HG03060 (cell line): Measurements from ENCODE around the gene CSF3R.
"Not testable (repeated sequence)": the region's sequence is repeated elsewhere in the genome, so short reads cannot be mapped to it uniquely, and the experiment has no call there.

Experiments used
- ATAC-seq: cut with Tn5 transposase; IDR thresholded peaks from one replicate; pipeline ENCODE4 v1.9.1; 2021; ENCODE audit warnings: low read depth, moderate number of reproducible peaks; ENCODE audit not compliant: unreplicated experiment

CSF3R gene

GRCh38 chr1:36486093-36486438 lies 3.4 kb upstream of the CSF3R start:
- no peak for ATAC-seq

- ATAC-seq, result no peak
These were observed 1.4 kb upstream of the CSF3R start for GRCh38 chr1:36484099-36484498.

GRCh38 chr1:36481771-36482723 lies 666 bp downstream of the CSF3R start:
- no peak for ATAC-seq

- no peak for ATAC-seq
These were observed 1.6 kb downstream of the CSF3R start for GRCh38 chr1:36481091-36481490.

GRCh38 chr1:36480161-36480560 lies 2.6 kb downstream of the CSF3R start:
- ATAC-seq, result no peak

GRCh38 chr1:36479505-36480051 lies 3.1 kb downstream of the CSF3R start:
- ATAC-seq, result no peak

GRCh38 chr1:36477615-36478014 lies 5.1 kb downstream of the CSF3R start:
- ATAC-seq, result not testable (repeated sequence)

GRCh38 chr1:36476945-36477344 lies 5.8 kb downstream of the CSF3R start:
- ATAC-seq, result no peak

GRCh38 chr1:36475910-36476604 lies 6.7 kb downstream of the CSF3R start:
- no peak for ATAC-seq

GRCh38 chr1:36475341-36475740 lies 7.4 kb downstream of the CSF3R start:
- ATAC-seq, result no peak

GRCh38 chr1:36472656-36473055 lies 10.1 kb downstream of the CSF3R start:
- ATAC-seq, result no peak

GRCh38 chr1:36471830-36472641 lies 10.7 kb downstream of the CSF3R start:
- ATAC-seq, result no peak

GRCh38 chr1:36469163-36469562 lies 13.6 kb downstream of the CSF3R start:
- ATAC-seq, result no peak

- no peak for ATAC-seq
These were observed 14.8 kb downstream of the CSF3R start for GRCh38 chr1:36467700-36468455.

GRCh38 chr1:36467027-36467410 lies 15.7 kb downstream of the CSF3R start:
- ATAC-seq, result no peak

- no peak for ATAC-seq
These were observed 16.2 kb downstream of the CSF3R start for GRCh38 chr1:36466370-36467026.

GRCh38 chr1:36465731-36466369 lies 16.9 kb downstream of the CSF3R start:
- ATAC-seq, result no peak

- no peak for ATAC-seq
These were observed 17.9 kb downstream of the CSF3R start for GRCh38 chr1:36464605-36465393.
